Measurements from ENCODE around the gene ZFAND3.
"Not testable (repeated sequence)": the region's sequence is repeated elsewhere in the genome, so short reads cannot be mapped to it uniquely, and the experiment has no call there.

ZFAND3 gene

GRCh38 chr6:37936906-37937305 is 117.4 kb downstream of the ZFAND3 start:
- DNase-seq (ENCODE audit: low read depth in 3 of 3), result no peak

- no peak for DNase-seq (ENCODE audit: low read depth in 3 of 3)
Observed at GRCh38 chr6:37938909-37939308, 119.4 kb downstream of the ZFAND3 start.

GRCh38 chr6:37940074-37940847 is 120.7 kb downstream of the ZFAND3 start:
- no peak for DNase-seq (ENCODE audit: low read depth in 3 of 3)

- no peak for DNase-seq (ENCODE audit: low read depth in 3 of 3)
Observed at GRCh38 chr6:37941871-37942270, 122.3 kb downstream of the ZFAND3 start.

GRCh38 chr6:37942606-37943376 is 123.3 kb downstream of the ZFAND3 start:
- DNase-seq (ENCODE audit: low read depth in 3 of 3), result no peak

GRCh38 chr6:37943436-37944058 is 124.0 kb downstream of the ZFAND3 start:
- no peak for DNase-seq (ENCODE audit: low read depth in 3 of 3)

- DNase-seq (ENCODE audit: low read depth in 3 of 3), result no peak
Observed at GRCh38 chr6:37946057-37946456, 126.5 kb downstream of the ZFAND3 start.

GRCh38 chr6:37947468-37947867 is 127.9 kb downstream of the ZFAND3 start:
- DNase-seq (ENCODE audit: low read depth in 3 of 3), result no peak

GRCh38 chr6:37948584-37948983 is 129.1 kb downstream of the ZFAND3 start:
- not testable (repeated sequence) for DNase-seq (ENCODE audit: low read depth in 3 of 3)

GRCh38 chr6:37952027-37952426 is 132.5 kb downstream of the ZFAND3 start:
- no peak for DNase-seq (ENCODE audit: low read depth in 3 of 3)

GRCh38 chr6:37954791-37955190 is 135.3 kb downstream of the ZFAND3 start:
- no peak for DNase-seq (ENCODE audit: low read depth in 3 of 3)

- DNase-seq (ENCODE audit: low read depth in 3 of 3), result no peak
Observed at GRCh38 chr6:37956711-37957275, 137.3 kb downstream of the ZFAND3 start.

GRCh38 chr6:37959061-37959460 is 139.5 kb downstream of the ZFAND3 start:
- no peak for DNase-seq (ENCODE audit: low read depth in 3 of 3)

- DNase-seq (ENCODE audit: low read depth in 3 of 3), result no peak
Observed at GRCh38 chr6:37960139-37960935, 140.8 kb downstream of the ZFAND3 start.

- DNase-seq (ENCODE audit: low read depth in 3 of 3), result not testable (repeated sequence)
Observed at GRCh38 chr6:37962481-37963080, 143.1 kb downstream of the ZFAND3 start.

GRCh38 chr6:37965964-37966676 is 146.6 kb downstream of the ZFAND3 start:
- DNase-seq (ENCODE audit: low read depth in 3 of 3), result no peak

GRCh38 chr6:37966801-37967200 is 147.3 kb downstream of the ZFAND3 start:
- DNase-seq (ENCODE audit: low read depth in 3 of 3), result no peak

GRCh38 chr6:37967651-37968050 is 148.1 kb downstream of the ZFAND3 start:
- no peak for DNase-seq (ENCODE audit: low read depth in 3 of 3)

- no peak for DNase-seq (ENCODE audit: low read depth in 3 of 3)
Observed at GRCh38 chr6:37971266-37971665, 151.7 kb downstream of the ZFAND3 start.

GRCh38 chr6:37971711-37972390 is 152.3 kb downstream of the ZFAND3 start:
- DNase-seq (ENCODE audit: low read depth in 3 of 3), result no peak
